GM18951 (cell line): ENCODE data around the gene ZNF423.
"Not testable (repeated sequence)": the region's sequence is repeated elsewhere in the genome, so short reads cannot be mapped to it uniquely, and the experiment has no call there.

Experiments used
- POLR2A ChIP-seq: IDR thresholded peaks from 4 replicates; pipeline ENCODE4 v1.6.1; 2011; ENCODE audit warnings: mild to moderate bottlenecking; ENCODE audit not compliant: insufficient read length, insufficient read depth; ENCODE audit errors: extremely low read depth
- in situ Hi-C: fragments of 300-500 bp; cut with MboI; formaldehyde crosslinking; loops from one replicate; pipeline ENCODE4 v1.12.0; 2022; ENCODE audit warnings: low sequenced_read_pairs, mixed read lengths, inconsistent platforms; ENCODE audit not compliant: unreplicated experiment

Gene ZNF423

GRCh38 chr16:49883076-49884014 is 27.4 kb upstream of the ZNF423 start:
- TF ChIP-seq POLR2A, result no peak
- in situ Hi-C loops, result no loop called here

- in situ Hi-C loops, result no loop called here
- no peak for TF ChIP-seq POLR2A
These were observed 26.0 kb upstream of the ZNF423 start for GRCh38 chr16:49881890-49882289.

- in situ Hi-C loops, result not testable (repeated sequence)
These were observed 22.6 kb upstream of the ZNF423 start for GRCh38 chr16:49878540-49878939.

GRCh38 chr16:49876716-49877129 is 20.8 kb upstream of the ZNF423 start:
- in situ Hi-C loops, result no loop called here
- TF ChIP-seq POLR2A, result no peak

GRCh38 chr16:49875806-49876715 is 20.1 kb upstream of the ZNF423 start:
- TF ChIP-seq POLR2A, result no peak
- in situ Hi-C loops, result no loop called here

GRCh38 chr16:49874613-49875237 is 18.8 kb upstream of the ZNF423 start:
- in situ Hi-C loops, result no loop called here
- TF ChIP-seq POLR2A, result no peak

- in situ Hi-C loops, result not testable (repeated sequence)
These were observed 15.9 kb upstream of the ZNF423 start for GRCh38 chr16:49871824-49872223.

- in situ Hi-C loops, result no loop called here
- no peak for TF ChIP-seq POLR2A
These were observed 13.8 kb upstream of the ZNF423 start for GRCh38 chr16:49869731-49870130.

- in situ Hi-C loops, result no loop called here
- no peak for TF ChIP-seq POLR2A
These were observed 12.1 kb upstream of the ZNF423 start for GRCh38 chr16:49867796-49868668.

- in situ Hi-C loops, result no loop called here
- TF ChIP-seq POLR2A, result no peak
These were observed 11.3 kb upstream of the ZNF423 start for GRCh38 chr16:49867234-49867633.

GRCh38 chr16:49866595-49867071 is 10.7 kb upstream of the ZNF423 start:
- in situ Hi-C loops, result no loop called here
- no peak for TF ChIP-seq POLR2A

GRCh38 chr16:49862694-49863093 is 6.8 kb upstream of the ZNF423 start:
- in situ Hi-C loops, result no loop called here
- no peak for TF ChIP-seq POLR2A
